ENCODE measurements around the gene PTGFRN. TPM values are rescaled to one million over a fixed set of nuclear protein-coding genes. Genes with fewer than 3 reads are reported as not detected.
A peak's percentile ranks its signal among the peaks of the same experiment; 100 is the strongest.

PTGFRN gene
- polyA plus RNA-seq, 1 donor = 37.9 TPM

DNA sequence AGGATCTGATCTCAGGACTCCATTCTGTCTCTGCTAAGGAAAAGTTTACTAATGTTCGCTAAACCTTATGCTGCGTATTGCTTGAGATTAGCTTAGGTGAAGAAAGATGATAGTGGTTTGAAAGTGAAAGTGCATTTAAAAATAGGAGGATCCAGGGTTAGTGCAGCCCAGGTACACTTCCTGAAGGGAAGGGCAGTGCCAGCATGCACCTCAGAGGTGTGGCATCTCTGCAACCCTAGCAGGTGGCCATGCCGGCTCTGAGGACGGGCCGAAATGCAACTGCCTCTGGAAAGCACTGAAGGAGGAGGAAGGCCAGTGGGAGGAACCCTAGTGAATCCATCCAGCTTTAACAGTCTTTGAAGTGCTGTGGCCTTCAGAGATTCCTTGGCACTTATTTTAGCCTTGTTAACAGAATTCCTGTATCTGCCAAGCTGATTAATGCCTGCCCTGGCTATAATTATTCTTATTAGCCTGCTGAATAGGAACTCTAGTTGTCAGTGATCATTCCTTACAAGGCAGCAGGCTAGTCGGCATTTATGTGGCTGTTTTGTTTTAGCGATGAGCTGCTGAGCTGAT lies 5.5 kb downstream of the PTGFRN start:
- H3K4me3 ChIP-seq (ENCODE audit: low read length) = no peak overlapping the region
- peaks cover 19% of the 10 kb centered on the region for H3K4me1 ChIP-seq (ENCODE audit: control insufficient read depth, insufficient read depth, low read length)
- H3K9me3 ChIP-seq (ENCODE audit: control insufficient read depth, low read depth, low read length) = no peaks in the 10 kb centered on the region
- H3K27me3 ChIP-seq (ENCODE audit: control insufficient read depth, insufficient read depth, low read length) = no peaks in the 10 kb centered on the region
- H3K36me3 ChIP-seq (ENCODE audit: control insufficient read depth, insufficient read depth, low read length) = no peaks in the 10 kb centered on the region
- H3K27ac ChIP-seq (ENCODE audit: low read length) = no peak overlapping the region
- no peak for DNase-seq
- 70% methylated on average over 2 of the region's 7 CpGs for WGBS (ENCODE audit: insufficient coverage, low lambda C conversion rate)

DNA sequence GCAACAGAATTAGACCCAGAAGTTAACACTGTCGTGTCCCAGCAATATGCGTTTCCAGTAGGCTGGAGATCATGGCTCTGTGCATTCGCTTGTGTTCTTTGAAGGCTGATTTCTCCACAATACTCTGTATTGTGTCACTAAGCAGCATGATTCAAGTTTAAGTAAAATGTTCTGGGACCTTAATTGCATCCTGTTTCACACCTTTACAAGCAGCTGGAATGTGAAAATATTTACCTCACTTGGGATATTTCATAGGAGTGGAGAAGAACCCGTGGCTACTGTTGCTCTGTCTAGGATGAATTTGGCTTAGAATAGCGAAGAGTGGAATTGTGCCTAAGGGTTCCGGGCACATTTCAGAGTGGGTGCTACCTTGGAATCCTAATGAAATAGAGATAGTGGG lies 6.3 kb downstream of the PTGFRN start:
- no peak for DNase-seq
- no peaks in the 10 kb centered on the region for H3K36me3 ChIP-seq (ENCODE audit: control insufficient read depth, insufficient read depth, low read length)
- no peaks in the 10 kb centered on the region for H3K27me3 ChIP-seq (ENCODE audit: control insufficient read depth, insufficient read depth, low read length)
- H3K27ac ChIP-seq (ENCODE audit: low read length) = no peak overlapping the region
- WGBS (ENCODE audit: insufficient coverage, low lambda C conversion rate) = no CpG with 5 or more reads among the region's 6 CpGs
- no peak overlapping the region for H3K4me3 ChIP-seq (ENCODE audit: low read length)
- peaks cover 19% of the 10 kb centered on the region for H3K4me1 ChIP-seq (ENCODE audit: control insufficient read depth, insufficient read depth, low read length)
- H3K9me3 ChIP-seq (ENCODE audit: control insufficient read depth, low read depth, low read length) = no peaks in the 10 kb centered on the region

DNA sequence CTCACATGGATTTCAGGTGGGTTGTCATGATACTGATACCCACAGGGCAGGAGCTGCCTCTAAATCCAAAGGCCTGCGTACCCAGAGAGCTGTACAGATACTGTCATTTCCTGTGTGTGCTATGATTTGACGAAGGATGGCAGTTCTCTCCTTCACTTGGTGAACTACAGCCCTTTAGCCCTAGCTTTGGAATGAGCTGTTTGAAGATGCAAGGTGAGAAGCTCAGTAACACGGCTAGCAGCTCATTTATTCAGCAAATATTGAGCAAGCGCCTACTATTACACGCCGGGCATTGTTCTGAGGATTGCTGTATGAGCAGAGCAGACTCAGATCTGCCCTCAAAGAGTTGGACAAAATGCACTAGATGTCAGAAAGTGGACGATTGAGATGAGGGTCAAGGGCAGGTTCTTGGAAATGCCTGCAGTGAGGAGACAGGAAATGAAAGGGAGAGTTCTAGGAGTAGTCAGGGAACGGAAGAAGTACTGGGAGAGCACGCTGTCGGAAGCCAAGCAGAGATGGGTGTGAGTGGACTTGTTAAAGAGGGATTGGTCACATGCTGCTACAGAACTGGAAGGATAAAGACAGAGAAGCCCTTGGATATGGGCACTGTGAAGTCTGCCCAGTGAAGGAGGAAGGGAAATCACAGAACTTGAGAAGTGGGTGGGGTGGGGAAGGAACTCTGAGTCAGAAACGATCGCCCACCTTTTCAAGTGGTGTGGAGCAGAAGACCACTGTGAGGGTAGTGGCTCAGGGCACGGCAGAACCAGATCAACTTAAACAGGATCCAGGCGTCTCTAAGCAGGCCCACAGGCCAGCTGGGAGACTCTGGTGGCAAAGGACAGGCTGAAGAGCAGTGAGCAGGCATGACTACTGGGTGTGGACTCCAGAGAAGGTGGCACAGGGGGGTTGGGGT lies 7.1 kb downstream of the PTGFRN start:
- no peak for DNase-seq
- WGBS (ENCODE audit: insufficient coverage, low lambda C conversion rate) = 20% methylated on average over 1 of the region's 14 CpGs
- H3K36me3 ChIP-seq (ENCODE audit: control insufficient read depth, insufficient read depth, low read length) = no peaks in the 10 kb centered on the region
- no peak overlapping the region for H3K4me3 ChIP-seq (ENCODE audit: low read length)
- no peak overlapping the region for H3K27ac ChIP-seq (ENCODE audit: low read length)
- no peaks in the 10 kb centered on the region for H3K9me3 ChIP-seq (ENCODE audit: control insufficient read depth, low read depth, low read length)
- no peaks in the 10 kb centered on the region for H3K27me3 ChIP-seq (ENCODE audit: control insufficient read depth, insufficient read depth, low read length)
- H3K4me1 ChIP-seq (ENCODE audit: control insufficient read depth, insufficient read depth, low read length) = peaks cover 18% of the 10 kb centered on the region

DNA sequence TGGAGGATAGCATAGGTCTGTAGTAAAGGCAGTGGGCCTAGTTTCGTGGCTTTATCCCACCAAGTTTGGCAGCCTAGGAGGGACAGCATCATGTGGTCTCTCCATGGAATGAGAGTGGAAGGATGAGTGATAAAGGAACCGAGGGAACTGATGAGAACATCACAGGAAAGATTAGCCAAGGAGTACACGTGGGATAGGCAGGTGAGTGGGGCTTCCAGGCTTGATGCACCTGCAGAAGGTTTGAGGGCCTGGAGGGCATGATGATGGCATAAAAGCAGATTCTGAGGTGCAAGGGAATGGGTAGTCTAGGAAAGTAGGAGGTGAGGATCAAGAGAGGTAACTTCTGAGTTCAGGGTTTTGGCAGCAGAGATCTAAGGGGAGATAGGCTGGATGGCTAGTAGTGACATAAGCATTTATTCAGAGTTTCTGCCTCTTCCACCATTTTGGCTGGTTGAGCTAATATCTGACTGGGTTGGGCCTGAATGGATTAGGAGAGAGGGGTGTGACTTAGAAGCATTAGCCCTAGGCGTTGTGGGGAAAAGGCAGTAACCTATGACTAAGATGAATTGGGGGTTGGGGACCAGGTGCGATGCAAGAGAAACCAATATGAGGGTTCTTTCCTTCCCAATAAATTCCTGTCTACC lies 9.1 kb downstream of the PTGFRN start:
- DNase-seq = no peak
- peaks cover 21% of the 10 kb centered on the region for H3K4me1 ChIP-seq (ENCODE audit: control insufficient read depth, insufficient read depth, low read length)
- WGBS (ENCODE audit: insufficient coverage, low lambda C conversion rate) = 100% methylated on average over 1 of the region's 5 CpGs
- no peaks in the 10 kb centered on the region for H3K27me3 ChIP-seq (ENCODE audit: control insufficient read depth, insufficient read depth, low read length)
- no peaks in the 10 kb centered on the region for H3K9me3 ChIP-seq (ENCODE audit: control insufficient read depth, low read depth, low read length)
- no peak overlapping the region for H3K27ac ChIP-seq (ENCODE audit: low read length)
- H3K36me3 ChIP-seq (ENCODE audit: control insufficient read depth, insufficient read depth, low read length) = peaks cover 4% of the 10 kb centered on the region
- no peak overlapping the region for H3K4me3 ChIP-seq (ENCODE audit: low read length)

DNA sequence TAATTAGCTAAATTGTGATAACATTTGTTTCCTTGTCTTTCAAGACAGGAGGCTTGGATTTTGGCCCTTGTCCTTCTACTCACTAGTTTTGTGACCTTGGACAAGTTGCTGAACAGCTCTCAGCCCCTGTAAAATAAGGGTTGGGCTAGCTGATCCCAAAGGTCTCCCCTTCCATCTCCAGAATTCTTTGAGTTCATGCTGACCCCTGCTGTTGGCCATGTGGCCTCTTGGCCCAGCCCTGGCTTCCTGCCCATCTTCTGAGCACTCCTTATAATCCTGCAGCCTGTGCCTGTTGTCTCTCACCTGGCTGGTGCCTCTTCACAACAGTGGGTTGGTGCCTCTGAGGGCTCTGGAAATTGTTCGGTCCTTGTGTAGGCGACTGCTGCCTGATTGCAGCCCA lies 10.1 kb downstream of the PTGFRN start:
- H3K4me3 ChIP-seq (ENCODE audit: low read length) = no peak overlapping the region
- peak in 1 of 2 donors; percentile 48 for DNase-seq
- peaks cover 21% of the 10 kb centered on the region for H3K4me1 ChIP-seq (ENCODE audit: control insufficient read depth, insufficient read depth, low read length)

DNA sequence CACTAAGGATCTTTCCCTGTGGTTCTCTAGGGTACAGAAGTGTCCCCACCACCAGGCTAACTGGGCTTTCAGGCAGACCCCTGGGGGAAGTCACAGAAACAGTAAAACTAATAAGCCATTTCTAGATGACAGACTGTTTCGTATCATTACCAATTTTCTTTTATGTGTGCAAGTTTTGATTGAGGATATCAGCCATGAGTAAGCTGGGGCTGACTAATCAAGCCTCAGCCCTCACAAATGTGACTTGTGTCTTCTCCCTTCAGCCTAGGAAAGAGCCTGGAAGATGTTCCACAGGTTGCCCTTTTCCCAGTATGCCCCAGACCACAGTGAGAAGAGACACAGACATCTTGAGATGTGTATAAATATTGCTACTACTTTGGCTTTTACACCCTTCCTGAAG lies 10.5 kb downstream of the PTGFRN start:
- H3K4me3 ChIP-seq (ENCODE audit: low read length) = no peak overlapping the region
- no peaks in the 10 kb centered on the region for H3K27me3 ChIP-seq (ENCODE audit: control insufficient read depth, insufficient read depth, low read length)
- H3K4me1 ChIP-seq (ENCODE audit: control insufficient read depth, insufficient read depth, low read length) = peaks cover 21% of the 10 kb centered on the region
- H3K27ac ChIP-seq (ENCODE audit: low read length) = no peak overlapping the region
- H3K9me3 ChIP-seq (ENCODE audit: control insufficient read depth, low read depth, low read length) = no peaks in the 10 kb centered on the region
- no CpG with 5 or more reads among the region's 1 CpG for WGBS (ENCODE audit: insufficient coverage, low lambda C conversion rate)
- no peak for DNase-seq
- H3K36me3 ChIP-seq (ENCODE audit: control insufficient read depth, insufficient read depth, low read length) = peaks cover 4% of the 10 kb centered on the region

More for the DNA sequence above, 10.1 kb downstream of the PTGFRN start:
- H3K27me3 ChIP-seq (ENCODE audit: control insufficient read depth, insufficient read depth, low read length) = no peaks in the 10 kb centered on the region
- no peaks in the 10 kb centered on the region for H3K9me3 ChIP-seq (ENCODE audit: control insufficient read depth, low read depth, low read length)
- H3K36me3 ChIP-seq (ENCODE audit: control insufficient read depth, insufficient read depth, low read length) = peaks cover 4% of the 10 kb centered on the region
- H3K27ac ChIP-seq (ENCODE audit: low read length) = no peak overlapping the region
- no CpG with 5 or more reads among the region's 2 CpGs for WGBS (ENCODE audit: insufficient coverage, low lambda C conversion rate)

DNA sequence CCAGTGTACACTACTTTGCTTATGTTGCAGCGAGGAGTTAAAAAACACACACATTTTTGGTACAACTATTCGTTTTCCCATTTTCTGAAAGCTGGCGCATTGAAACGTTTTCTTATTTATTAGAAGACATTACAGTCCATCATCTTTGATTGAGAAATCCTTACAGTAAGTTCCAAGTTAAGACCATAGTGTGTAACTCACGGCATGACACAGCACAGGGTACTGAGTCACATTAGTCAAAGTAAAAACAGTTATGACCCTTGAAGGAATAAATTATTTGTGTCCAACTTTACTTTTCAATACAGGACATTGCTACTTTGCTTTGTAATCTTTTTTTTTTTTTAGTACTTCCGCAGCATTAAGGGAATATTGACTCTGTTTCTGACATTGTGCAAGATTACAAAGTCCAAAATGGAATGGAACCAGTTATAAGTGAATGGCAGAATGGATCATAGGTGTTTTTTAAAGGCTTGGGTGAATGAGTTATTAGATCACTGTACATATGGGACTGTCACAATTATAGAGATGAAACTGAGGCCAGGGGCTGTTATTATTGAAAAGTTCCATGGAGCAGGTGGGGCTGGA lies 11.7 kb downstream of the PTGFRN start:
- peaks cover 4% of the 10 kb centered on the region for H3K36me3 ChIP-seq (ENCODE audit: control insufficient read depth, insufficient read depth, low read length)
- peaks cover 21% of the 10 kb centered on the region for H3K4me1 ChIP-seq (ENCODE audit: control insufficient read depth, insufficient read depth, low read length)
- H3K27me3 ChIP-seq (ENCODE audit: control insufficient read depth, insufficient read depth, low read length) = no peaks in the 10 kb centered on the region
- peak; percentile 71 to 90 for DNase-seq
- no peak overlapping the region for H3K4me3 ChIP-seq (ENCODE audit: low read length)
- WGBS (ENCODE audit: insufficient coverage, low lambda C conversion rate) = 88% methylated on average over 4 of the region's 6 CpGs
- no peaks in the 10 kb centered on the region for H3K9me3 ChIP-seq (ENCODE audit: control insufficient read depth, low read depth, low read length)
- H3K27ac ChIP-seq (ENCODE audit: low read length) = peak overlapping the region; percentile 8

DNA sequence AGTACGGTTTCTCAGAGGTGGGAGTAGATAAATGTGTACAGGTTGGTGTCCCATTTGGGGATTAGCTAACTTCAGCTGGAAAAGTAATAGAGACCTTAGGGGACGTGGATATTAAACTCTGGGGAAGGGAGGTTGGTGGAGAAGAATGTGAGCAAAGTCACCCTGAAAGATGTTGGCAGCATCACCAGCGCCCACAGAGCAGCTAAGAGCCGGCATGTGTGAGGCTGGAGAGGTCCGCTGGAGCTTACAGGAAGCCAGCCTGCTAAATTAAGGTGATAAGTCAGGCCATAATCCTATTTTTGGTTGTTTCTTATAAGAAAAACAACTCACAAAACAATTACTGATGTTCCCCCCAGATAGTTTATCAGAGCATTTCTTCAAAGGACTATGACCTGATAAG lies 12.2 kb downstream of the PTGFRN start:
- peaks cover 21% of the 10 kb centered on the region for H3K4me1 ChIP-seq (ENCODE audit: control insufficient read depth, insufficient read depth, low read length)
- DNase-seq = no peak
- no peaks in the 10 kb centered on the region for H3K27me3 ChIP-seq (ENCODE audit: control insufficient read depth, insufficient read depth, low read length)
- 75% methylated on average over 2 of the region's 5 CpGs for WGBS (ENCODE audit: insufficient coverage, low lambda C conversion rate)
- peaks cover 4% of the 10 kb centered on the region for H3K36me3 ChIP-seq (ENCODE audit: control insufficient read depth, insufficient read depth, low read length)
- no peak overlapping the region for H3K4me3 ChIP-seq (ENCODE audit: low read length)
- H3K9me3 ChIP-seq (ENCODE audit: control insufficient read depth, low read depth, low read length) = no peaks in the 10 kb centered on the region
- H3K27ac ChIP-seq (ENCODE audit: low read length) = peak overlapping the region; percentile 8

DNA sequence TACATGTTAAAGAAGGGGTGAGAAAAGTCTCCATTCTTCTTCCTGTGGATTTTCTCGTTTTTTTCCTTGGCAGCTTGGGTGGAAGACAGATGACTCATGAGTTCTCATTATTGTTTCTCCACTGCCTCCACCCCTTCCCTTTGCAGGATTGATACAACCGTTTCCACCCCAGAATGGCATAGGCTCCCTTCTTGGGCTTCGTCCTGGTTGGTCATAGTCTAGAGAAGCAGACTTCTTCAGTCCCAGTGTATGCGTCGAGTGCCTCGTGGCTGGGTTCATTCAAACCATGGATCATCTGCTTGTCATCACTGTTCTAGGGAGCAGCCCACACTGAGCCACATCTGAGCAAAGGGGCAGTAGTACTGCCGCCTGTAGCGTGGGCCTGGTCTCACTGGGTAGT lies 13.7 kb downstream of the PTGFRN start:
- 60% methylated on average over 1 of the region's 8 CpGs for WGBS (ENCODE audit: insufficient coverage, low lambda C conversion rate)
- DNase-seq = no peak
- Histone ChIP-seq H3K27ac (ENCODE audit: low read length) (no peak overlapping the region), H3K27me3 (ENCODE audit: control insufficient read depth, insufficient read depth, low read length) (no peaks in the 10 kb centered on the region), H3K9me3 (ENCODE audit: control insufficient read depth, low read depth, low read length) (no peaks in the 10 kb centered on the region), H3K36me3 (ENCODE audit: control insufficient read depth, insufficient read depth, low read length) (peaks cover 4% of the 10 kb centered on the region), H3K4me1 (ENCODE audit: control insufficient read depth, insufficient read depth, low read length) (peaks cover 18% of the 10 kb centered on the region), H3K4me3 (ENCODE audit: low read length) (no peak overlapping the region)

DNA sequence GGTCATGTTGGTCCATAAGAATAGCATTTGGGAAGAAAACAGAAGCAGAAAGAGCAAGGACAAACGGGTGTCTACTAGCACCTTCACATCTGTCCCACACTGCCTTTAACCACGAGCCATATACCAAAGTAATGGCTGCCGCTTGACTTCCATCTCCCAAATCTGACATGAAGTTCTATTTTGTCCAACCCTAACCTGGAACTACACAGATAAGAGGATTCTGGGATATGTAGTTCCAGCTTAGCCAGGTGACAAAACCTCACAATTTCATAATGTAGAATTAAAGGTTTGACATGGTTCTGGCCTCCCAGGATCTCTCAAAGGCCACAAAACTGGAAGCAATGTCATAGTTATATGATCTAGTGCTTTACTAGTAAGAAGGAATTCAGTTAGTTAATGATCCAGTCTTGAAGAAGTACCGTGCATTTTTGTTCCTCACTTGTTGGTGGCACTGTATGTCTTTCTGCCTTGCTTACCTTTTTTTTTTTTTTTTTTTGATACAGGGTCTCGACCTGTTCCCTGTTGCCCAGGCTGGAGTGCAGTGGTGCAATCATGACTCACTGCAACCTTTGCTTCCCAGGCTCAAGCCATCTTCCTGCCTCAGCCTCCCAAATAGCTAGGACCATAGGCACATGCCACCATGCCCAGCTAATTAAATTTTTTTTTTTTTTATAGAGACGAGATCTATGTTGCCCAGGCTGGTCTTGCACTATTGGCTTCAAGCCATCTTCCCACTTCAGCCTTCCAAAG lies 17.5 kb downstream of the PTGFRN start:
- WGBS (ENCODE audit: insufficient coverage, low lambda C conversion rate) = no CpG with 5 or more reads among the region's 6 CpGs
- Histone ChIP-seq H3K36me3 (ENCODE audit: control insufficient read depth, insufficient read depth, low read length) (peaks cover 4% of the 10 kb centered on the region), H3K9me3 (ENCODE audit: control insufficient read depth, low read depth, low read length) (no peaks in the 10 kb centered on the region), H3K27me3 (ENCODE audit: control insufficient read depth, insufficient read depth, low read length) (no peaks in the 10 kb centered on the region), H3K27ac (ENCODE audit: low read length) (no peak overlapping the region), H3K4me3 (ENCODE audit: low read length) (no peak overlapping the region), H3K4me1 (ENCODE audit: control insufficient read depth, insufficient read depth, low read length) (no peaks in the 10 kb centered on the region)
- DNase-seq = no peak

Measured in large intestine (tissue), 3 donors.